Activated CD4-positive, alpha-beta T cell treated with anti-CD3 and anti-CD28 coated beads, Interleukin-2, amount 50 U/mL, for 4 hours (primary cell): ENCODE measurements around the gene LRRC46.

ENCODE experiments used
- DNase-seq, 2 experiments: peaks; one replicate each; pipeline ENCODE4 v3.0.0-alpha.2; 2020

The LRRC46 gene, protein sequence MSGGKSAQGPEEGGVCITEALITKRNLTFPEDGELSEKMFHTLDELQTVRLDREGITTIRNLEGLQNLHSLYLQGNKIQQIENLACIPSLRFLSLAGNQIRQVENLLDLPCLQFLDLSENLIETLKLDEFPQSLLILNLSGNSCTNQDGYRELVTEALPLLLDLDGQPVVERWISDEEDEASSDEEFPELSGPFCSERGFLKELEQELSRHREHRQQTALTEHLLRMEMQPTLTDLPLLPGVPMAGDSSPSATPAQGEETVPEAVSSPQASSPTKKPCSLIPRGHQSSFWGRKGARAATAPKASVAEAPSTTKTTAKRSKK

DNA sequence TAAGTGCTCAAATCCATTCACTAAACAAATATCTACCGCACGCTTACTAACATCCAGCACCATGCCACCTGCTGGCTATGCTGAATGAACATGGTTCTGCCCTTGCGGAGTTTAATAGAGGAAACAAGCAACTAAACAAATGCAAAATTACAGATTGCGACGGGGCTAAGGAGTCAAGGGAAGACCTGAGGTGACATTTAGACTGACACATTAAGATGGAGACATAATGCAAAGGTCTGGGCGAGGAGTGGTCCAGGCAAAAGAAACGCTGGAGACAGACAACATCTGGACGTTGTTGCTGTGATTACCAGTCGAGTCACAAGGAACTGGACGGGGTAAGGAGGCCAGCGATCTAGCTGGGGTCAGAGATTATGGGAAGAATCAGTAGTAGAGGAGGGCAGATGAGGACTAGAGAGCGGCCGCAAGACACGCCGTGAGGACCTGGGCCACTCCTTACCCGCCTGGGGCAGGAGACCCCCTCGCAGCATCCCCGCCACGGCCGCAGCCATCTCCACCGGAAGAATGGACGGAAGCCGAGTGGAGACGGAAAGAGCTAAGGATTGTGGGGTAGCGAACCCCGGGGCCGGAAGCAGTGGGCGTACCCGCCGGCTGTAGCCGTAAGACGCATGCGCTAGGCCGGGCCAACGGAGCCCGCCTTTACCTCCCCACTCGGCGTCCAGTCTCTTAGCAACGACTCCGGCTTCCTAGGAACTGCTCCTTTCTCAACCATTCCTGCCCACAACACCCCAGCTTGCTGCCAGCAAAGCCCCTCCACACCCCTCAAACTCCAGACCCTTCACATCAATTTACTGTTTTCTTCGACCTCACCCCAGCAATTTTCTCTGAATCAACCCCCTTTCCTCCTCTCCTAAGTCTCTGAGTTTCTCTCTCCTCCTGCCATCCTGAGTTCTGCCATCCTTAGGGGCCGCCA, at the start of gene LRRC46, which contains the start of gene MRPL10:
LRRC46 (plus strand) TSS at position 668 of the 931 bp plus-strand sequence. CDS start 320 bp downstream, outside the sequence.
MRPL10 (minus strand) TSS at position 539 of the 931 bp plus-strand sequence; CDS start at position 509, 30 bp downstream.
- DNase-seq: peak; percentile 86 to 88

DNA sequence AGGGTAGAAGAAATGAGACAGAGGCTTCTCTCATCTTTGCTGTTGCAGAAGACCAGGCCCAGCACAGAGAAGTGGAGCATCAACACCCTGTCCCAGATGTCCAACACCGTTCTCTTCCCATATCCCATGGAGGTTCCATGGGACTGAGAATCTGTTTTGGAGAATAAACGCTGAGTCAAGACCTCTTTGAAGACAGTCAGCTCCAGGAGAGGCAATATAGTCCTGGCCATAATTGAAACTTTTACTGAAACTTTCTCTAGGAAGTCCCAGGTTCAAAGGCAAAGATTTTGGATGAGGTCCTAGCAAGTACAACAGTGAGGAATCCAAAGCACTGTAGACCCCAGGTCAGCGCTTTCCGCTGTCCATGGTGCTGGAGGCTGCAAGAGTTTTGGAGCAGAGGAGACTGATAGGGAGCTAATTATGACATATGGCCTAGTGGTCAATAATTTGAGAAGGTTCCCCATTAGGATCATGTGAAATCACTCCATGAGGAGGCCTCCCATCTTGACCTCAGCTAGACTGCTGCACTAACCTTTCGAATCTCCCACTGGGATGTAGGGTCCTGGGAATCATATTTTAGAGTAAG, 45.8 kb upstream of the LRRC46 start:
- DNase-seq: no peak

DNA sequence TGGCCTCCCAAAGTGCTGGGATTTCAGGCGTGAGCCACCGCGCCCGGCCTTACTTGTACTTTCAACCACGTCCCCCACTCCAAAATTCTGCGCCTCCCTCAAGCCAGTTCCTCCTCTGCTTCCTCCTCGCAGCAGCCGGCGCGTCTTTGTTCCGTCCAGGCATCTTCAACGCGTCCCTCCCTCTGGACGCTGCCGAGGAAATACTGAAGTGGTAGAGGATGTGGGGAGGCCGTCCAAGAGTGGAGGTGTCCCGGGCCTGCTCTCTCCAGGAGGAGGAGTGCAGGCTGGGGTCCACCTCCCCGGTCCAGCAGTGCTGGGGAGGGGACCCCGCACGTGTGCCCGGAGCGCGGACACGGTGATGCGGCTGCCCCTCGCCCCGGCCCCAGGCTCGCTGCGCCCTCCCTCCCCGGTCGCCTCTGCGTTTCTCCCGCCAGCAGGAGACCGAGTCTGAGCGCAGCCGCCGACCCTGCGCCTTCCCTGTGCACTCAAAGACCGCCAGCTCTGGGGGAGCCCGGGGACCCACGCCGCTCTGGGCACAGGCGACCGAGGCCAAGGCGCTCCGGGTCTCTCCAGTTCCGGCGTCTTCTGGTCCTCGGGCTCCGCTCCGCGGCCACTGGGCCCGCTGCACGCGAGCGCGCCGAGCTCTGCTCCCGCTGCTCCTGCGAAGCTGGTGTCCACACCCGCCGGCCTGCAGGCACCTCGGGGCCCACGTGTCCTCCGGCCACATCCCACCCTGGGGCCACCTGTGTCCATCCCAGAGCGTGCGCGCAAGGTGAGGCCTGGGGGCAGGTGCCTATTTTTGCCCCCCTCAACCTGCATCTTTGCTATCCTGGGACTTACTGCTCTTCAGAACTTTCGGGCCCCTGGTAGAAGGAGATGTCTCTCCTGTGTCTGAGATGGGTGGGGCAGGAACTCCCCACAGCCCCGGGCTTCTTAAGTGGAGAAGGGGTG, 41.6 kb upstream of the LRRC46 start:
- DNase-seq: peak; percentile 27 to 31

DNA sequence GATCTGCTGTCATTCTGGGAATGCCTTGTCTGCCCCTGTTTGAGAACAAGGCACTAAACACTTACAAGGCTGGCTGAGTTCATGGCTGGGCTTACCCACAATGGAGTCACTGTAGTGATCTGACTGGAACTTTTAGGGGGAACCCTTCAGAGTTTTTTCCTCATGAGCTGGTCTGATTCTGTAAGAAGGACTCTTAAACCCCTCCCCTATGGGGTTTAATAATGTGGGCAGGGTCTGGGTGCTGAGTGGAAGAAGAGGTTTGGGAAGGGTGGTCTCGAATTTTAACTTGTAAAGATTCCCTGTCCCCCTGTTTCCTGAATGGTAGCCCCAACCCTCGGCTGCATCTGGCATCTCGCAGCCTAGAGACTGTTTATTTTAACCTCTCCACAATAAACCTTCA, 40.4 kb upstream of the LRRC46 start:
- no peak for DNase-seq

DNA sequence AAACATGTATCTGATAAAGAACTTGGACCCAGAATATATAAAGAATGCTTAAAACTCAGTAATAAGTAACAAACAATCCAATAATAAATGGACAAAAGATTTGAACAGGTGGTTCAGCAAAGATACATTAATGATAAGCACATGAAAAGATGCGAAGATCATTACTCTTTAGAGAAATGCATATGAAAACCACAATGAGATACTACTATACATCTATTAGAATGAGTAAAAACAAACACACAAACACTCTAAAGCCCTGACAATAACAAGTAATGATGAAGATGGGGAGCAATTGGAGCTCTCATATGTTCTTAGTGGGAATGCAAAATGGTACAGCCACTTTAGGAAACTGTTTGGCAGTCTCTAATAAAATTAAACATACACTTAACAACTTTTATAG, 39.0 kb upstream of the LRRC46 start:
- no peak for DNase-seq

DNA sequence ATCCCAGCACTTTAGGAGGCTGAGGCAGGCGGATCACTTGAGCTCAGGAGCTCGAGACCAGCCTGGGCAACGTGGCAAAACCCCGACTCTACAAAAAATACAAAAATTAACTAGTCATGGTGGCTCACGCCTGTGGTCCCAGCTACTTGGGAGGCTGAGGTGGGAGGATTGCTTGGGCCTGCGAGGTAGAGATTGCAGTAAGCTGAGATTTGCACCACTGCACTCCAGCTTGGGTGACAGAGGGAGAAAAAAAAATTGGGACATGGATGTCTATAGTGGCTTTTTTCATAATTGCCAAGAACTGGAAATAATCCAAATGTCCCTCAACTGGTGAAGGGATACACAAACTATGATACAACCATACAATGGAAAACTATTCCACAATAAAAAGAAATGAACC, 38.5 kb upstream of the LRRC46 start:
- no peak for DNase-seq

DNA sequence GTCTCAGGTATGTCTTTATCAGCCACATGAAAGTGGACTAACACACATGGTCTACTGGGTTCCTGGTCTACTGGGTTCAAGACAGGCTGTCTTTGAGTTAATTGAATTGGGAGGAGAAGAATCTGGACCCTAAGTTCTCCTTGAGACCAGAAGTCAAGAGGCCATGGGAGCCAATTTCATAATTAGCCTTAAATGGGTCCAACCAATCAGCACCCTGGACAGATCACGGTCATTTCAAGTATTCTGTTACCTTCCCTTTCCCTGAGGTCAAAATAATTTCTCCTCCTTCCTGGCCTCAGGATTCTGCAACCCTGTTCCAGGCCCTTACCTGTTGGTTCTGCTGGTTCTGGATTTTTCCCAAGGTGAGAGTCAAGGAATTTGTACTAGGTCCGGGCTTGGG, 33.7 kb upstream of the LRRC46 start:
- no peak for DNase-seq

DNA sequence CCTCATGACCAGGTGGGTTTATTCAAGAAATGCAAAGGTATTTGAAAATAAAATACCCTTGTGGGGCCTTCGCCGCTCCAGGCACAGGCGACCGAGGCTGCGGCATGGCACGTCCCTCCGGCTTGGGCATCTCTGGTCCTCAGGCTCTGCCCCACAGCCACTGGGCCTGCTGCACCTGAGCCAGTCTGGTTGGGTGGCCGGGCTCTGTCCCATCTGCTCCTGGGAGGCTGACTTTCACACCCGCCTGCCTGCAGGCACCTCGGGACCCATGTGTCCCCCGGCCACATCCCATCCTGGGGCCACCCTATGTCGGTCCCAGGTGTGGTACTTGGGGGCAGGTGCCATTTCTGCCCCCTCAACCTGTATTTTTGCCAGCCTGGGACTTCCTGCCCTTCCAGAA, 30.8 kb upstream of the LRRC46 start:
- DNase-seq: no peak

DNA sequence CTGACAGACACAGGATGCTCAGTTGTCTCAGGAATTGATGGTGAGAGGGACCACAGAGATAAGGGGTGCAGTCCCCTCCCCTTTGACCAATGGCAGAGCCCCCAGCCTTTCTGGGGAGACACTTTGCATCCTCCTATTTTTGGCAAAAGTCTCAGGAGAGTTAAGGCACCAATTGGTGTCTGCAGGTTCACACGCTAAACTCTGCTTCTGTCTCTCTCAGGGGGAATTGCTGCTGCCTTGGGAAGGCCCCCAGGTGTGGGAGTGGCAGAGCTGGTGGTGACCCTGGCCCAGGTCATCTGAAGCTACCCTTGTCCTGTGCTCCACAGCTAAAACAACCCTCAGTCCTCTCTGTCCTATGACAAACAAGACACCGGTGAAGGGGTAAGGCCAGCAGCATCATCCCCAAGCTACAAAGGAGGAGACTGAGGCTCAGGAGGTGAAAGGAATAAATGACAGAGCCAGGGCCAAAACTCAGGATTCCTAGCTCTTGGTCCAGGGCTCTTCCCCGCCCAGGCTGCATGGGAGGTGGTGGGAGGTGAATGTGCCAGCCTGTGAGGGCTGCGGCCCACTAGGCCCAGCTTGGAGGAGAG, 30.2 kb upstream of the LRRC46 start:
- no peak for DNase-seq

DNA sequence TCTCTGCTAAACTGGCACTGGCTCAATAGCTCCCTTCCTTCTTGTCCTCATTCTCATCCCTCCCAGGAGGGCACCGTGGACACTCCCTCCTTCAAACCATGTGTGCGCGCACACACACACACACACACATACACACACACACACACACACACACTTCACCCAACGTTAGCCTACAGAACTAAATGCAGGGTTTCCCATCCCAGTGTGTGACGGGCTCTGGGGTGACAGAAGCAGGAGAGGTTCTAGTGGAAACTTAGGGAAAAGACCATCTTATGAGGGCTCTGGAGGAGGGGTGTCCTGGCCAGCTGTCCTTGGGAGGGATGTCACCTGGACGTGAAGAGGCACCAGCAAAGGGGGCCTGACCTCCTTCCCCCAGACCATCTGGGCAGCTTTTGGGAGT, 29.6 kb upstream of the LRRC46 start:
- DNase-seq: no peak

DNA sequence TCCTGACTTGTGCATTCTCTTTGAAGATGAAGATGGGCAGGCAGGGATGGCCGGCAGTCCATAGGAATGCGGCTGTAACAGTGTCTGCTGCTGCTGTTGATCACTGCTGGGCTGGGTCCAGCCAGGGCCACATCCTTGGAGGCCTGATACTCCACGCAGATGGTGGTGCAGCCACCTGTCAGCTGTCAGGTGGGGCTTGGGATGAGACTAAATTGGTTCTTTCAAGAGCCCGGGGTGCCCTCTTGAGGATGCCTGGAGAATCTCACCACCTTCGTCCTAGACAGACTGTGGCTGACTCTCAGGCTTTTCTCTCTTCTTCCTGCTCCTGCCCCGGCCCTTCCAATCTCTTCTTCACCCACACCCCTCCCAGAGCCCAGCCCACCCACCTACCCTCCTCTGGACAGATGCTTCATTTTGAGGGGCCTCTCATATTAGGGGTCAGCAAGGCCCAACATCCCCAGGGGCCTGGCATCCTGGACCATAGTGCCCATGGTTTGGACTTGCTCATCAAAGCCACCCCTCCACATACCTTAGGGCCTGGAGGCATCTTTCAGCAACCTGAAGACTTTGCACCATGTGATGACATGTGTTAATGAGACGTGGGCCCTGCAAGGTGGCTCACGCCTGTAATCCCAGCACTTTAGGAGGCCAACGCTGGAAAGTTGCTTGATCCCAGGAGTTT, 29.0 kb upstream of the LRRC46 start:
- peak; percentile 57 to 58 for DNase-seq

DNA sequence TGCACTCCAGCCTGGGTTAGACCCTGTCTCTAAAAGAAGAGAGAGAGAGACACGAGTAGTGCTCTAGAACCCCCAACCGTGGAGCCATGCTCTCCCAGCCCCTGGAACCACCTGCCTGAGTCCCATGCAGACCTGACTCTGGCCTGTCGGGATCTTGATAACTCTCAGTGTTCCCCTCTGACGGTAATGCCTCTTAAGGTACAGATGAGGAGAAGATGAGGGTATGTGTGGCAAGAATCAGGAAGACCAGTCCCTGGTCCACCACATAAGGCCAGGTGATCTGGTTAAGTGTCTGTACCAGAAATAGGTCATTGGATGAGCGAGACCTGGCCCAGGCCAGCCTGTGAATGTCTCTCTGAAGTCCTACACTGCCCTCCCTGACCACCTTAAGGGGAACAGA, 28.3 kb upstream of the LRRC46 start:
- no peak for DNase-seq

DNA sequence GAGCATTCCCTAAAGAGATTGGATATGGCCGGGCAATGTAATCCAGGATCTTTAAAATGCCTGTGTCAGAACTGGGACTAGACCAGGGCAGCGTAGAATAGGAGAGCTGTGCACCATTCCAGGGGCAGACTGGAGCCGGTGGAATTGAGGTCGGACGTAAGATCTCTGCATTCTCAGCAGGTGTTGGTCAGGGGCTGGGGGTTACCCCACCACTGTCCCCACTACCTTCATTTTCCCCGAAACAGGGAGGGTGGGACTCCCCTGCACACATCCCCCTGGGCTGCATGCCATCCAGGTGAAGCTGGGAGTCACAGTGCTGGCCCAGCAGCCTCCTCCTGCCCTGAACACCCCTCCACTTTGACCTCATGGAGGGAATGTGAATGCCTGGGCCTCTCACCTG, 27.7 kb upstream of the LRRC46 start:
- no peak for DNase-seq

DNA sequence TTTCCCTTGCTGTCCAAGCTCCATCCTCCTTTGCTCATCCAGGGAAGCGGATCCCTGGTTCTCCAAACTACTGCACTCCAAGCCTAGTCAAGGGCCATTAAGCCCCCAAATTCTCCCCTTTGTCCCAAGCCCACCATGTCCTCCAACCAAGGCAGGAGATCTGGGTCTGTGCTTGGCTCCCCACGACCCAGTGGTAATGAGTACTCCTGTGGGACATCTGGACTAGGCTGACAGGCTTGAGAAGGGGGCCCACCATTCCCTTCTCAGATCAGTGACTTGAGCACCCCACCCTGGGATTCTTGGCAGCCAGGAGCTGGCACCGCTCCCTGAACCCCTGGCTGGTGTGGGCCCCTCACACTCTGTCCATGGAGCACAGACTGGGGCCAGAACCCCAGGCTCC, 27.0 kb upstream of the LRRC46 start:
- DNase-seq: no peak

DNA sequence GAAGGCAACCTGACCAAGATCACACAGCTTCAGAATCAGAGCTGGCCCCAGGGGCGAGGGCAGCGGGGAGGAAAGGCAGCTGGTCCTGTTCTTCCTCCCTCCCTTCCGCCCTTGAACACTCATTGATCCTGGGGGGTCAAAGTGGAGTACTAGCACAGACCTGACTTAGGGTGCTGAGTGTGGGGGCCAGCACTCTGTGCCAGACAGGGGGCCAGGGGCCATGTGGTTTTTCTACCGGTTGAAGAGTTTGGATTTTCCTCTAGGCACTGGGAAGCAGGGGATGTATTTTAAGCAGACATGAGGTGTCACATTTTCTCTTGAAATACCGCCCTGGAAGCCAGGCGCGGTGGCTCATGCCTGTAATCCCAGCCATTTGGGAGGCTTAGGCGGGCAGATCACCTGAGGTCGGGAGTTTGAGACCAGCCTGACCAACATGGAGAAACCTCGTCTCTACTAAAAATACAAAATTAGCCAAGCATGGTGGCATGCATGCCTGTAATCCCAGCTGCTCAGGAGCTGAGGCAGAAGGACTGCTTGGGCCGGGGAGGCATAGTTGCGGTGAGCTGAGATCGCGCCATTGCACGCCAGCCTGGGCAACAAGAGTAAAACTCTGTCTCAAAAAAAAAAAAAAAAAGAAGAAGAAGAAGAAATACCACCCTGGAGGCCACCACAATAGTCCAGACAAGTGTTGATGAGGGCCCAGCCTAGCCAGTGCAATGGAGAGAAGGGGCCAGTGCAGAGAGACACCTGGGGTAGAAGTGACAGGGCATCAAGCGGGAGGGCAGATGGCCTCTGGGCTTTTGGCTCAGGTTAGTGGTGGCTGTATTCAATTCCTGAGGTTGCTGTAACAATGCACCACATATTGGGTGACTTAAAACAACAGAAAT, 25.2 kb upstream of the LRRC46 start:
- DNase-seq: no peak

DNA sequence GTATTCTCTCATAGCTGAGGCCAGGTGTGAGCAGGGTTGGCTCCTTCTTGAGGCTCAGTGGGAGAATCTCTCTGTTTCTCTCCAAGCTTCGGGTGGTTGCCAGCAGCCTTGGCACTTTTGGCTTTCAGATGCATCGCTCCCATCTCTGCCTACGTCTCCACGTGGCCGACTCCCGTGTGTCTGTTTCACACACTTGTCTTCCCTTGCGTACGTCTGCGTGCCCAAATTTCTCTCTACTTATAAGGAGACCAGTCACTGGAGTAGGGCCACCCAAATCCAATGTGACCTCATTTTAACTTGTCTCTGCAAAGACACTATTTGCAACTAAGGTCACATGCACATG, 24.6 kb upstream of the LRRC46 start:
- no peak for DNase-seq

DNA sequence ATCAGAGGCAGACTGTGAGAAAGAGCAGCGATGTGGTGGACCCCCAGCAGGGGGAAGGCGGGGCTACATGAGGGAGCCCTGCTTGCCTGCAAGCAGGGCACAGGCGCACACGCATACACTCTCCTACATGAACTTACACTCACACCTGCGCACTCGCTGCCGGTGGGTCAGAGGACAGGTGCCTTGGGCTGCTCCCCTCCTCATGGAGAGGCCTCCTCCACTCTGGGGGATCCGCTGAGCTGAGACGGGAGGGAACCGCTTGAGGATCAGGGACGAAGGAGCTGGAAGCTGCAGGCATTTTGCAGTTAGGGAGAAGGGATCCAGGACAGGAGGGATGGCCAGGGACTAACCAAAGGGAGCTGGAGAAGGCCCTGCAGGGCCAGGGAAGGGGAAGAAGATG, 24.0 kb upstream of the LRRC46 start:
- no peak for DNase-seq

DNA sequence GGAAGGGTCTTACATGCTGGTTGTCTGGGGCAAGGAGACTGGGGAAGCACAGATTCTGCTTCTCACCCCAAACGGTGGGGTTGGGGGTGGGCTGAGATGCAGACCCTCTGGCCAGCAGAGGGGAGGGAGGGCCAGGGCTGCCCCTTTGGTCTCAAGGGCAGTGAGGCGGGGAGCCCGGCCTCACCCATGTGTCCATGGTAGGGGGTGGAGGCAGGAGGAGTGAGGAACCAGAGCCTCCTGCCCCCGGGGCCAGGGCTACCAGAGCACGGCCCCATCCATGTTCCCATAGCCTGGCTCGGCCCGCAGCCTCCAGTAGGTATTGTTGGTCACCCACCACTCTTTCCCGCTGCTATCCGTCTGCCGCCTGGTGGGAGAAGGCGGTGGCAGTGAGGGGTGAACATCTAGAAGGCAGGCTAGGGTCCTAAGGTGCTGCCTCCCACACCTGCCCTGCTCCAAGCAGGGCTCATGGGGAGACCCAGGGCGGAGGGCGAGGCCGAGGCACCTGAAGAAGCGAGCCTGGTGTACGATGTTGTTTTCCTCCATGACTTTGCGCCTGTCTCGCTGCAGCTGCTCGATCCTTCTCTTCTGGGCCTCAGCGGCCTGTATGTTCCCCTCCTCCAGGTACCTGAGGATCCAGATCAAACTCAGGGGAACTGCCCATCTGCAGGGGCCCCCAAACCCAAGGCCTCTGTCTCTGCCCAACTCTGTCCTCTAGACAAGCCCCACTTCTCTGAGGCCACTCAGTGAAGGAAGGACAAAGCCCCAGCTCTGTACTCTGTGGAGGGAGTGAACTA, 23.2 kb upstream of the LRRC46 start:
- DNase-seq: no peak

DNA sequence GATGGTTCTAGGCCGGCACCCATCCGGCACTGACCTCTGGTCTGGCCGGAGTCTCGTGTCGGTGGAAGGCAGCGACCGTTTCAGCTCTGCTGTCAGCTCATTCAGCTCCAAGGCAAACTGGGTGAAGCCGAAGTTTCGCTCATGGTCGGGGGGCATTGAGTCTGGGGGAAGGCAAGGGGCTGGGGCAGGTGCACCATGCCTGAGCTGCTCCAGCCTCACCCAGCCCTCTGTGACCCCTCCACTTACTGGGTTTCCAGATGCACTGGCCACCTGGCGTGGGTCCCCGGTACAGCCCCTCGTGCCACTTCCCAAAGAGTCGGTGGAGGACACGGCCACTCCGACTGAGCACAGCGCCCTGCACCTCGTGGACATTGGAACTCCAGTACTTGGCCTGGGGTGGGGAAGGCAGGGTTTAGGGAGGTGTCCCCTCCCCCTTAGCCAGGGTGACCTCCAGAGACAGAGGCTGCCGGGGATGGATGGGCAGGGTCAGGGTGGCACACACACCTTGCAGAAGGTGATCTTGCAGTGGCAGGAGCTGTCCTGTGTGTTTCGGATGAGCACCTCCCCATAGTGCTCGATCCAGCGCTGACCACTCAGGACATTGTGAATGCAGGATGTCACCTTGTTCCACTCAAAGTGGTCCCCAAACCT, 22.5 kb upstream of the LRRC46 start:
- no peak for DNase-seq
